Measurements from ENCODE around the gene RBM5. TPM values are rescaled to one million over a fixed set of nuclear protein-coding genes. Genes with fewer than 3 reads are reported as not detected.

RBM5 gene
- total RNA-seq, 1 donor from 2014 or later, result 80.3 TPM

- DNase-seq (ENCODE audit: low read depth) (no peak), FAIRE-seq (no peak)
Observed at GRCh38 chr3:50136714-50137405, 48.1 kb downstream of the RBM5 start.

GRCh38 chr3:50137531-50137930 lies 48.8 kb downstream of the RBM5 start:
- no peak overlapping the region for H3K4me3 ChIP-seq (ENCODE audit: low read depth, low read length)
- no peak for TF ChIP-seq CTCF (IDR thresholded peaks at IDR 0.05; ENCODE audit: insufficient read depth, low read length, severe bottlenecking)
- FAIRE-seq (no peak), DNase-seq (ENCODE audit: low read depth) (no peak)
- no peaks in the 10 kb centered on the region for H3K27me3 ChIP-seq (ENCODE audit: control insufficient read depth, insufficient read depth, low read length)
- no peaks in the 10 kb centered on the region for H3K36me3 ChIP-seq (ENCODE audit: control insufficient read depth, insufficient read depth, low read length)

More at GRCh38 chr3:50136714-50137405, 48.1 kb downstream of the RBM5 start:
- Histone ChIP-seq H3K36me3 (ENCODE audit: control insufficient read depth, insufficient read depth, low read length) (no peaks in the 10 kb centered on the region), H3K4me3 (ENCODE audit: low read depth, low read length) (no peak overlapping the region), H3K27me3 (ENCODE audit: control insufficient read depth, insufficient read depth, low read length) (no peaks in the 10 kb centered on the region)
- no peak for TF ChIP-seq CTCF (IDR thresholded peaks at IDR 0.05; ENCODE audit: insufficient read depth, low read length, severe bottlenecking)

- Histone ChIP-seq H3K27me3 (ENCODE audit: control insufficient read depth, insufficient read depth, low read length) (no peaks in the 10 kb centered on the region), H3K36me3 (ENCODE audit: control insufficient read depth, insufficient read depth, low read length) (no peaks in the 10 kb centered on the region), H3K4me3 (ENCODE audit: low read depth, low read length) (no peak overlapping the region)
- TF ChIP-seq CTCF (IDR thresholded peaks at IDR 0.05; ENCODE audit: insufficient read depth, low read length, severe bottlenecking), result no peak
- FAIRE-seq (no peak), DNase-seq (ENCODE audit: low read depth) (peak; percentile 39)
Observed at GRCh38 chr3:50138266-50139200, 49.8 kb downstream of the RBM5 start.

- Histone ChIP-seq H3K27me3 (ENCODE audit: control insufficient read depth, insufficient read depth, low read length) (no peaks in the 10 kb centered on the region), H3K36me3 (ENCODE audit: control insufficient read depth, insufficient read depth, low read length) (no peaks in the 10 kb centered on the region), H3K4me3 (ENCODE audit: low read depth, low read length) (no peak overlapping the region)
- TF ChIP-seq CTCF (IDR thresholded peaks at IDR 0.05; ENCODE audit: insufficient read depth, low read length, severe bottlenecking), result no peak
- FAIRE-seq (no peak), DNase-seq (ENCODE audit: low read depth) (no peak)
Observed at GRCh38 chr3:50139308-50139707, 50.6 kb downstream of the RBM5 start.

- no peaks in the 10 kb centered on the region for H3K27me3 ChIP-seq (ENCODE audit: control insufficient read depth, insufficient read depth, low read length)
- FAIRE-seq (no peak), DNase-seq (ENCODE audit: low read depth) (no peak)
- no peaks in the 10 kb centered on the region for H3K36me3 ChIP-seq (ENCODE audit: control insufficient read depth, insufficient read depth, low read length)
- H3K4me3 ChIP-seq (ENCODE audit: low read depth, low read length), result no peak overlapping the region
- TF ChIP-seq CTCF (IDR thresholded peaks at IDR 0.05; ENCODE audit: insufficient read depth, low read length, severe bottlenecking), result no peak
Observed at GRCh38 chr3:50139718-50140423, 51.2 kb downstream of the RBM5 start.
